ENCODE data around the gene TRIM7. TPM values are rescaled to one million over a fixed set of nuclear protein-coding genes. Genes with fewer than 3 reads are reported as not detected.

TRIM7 gene
- 10 to 100 TPM; 11.5 to 17.9 TPM for total RNA-seq

GRCh38 chr5:181204826-181205760 is at the start of gene TRIM7:
Gene TRIM7, minus strand, starts transcription at chr5:181205196. Its CDS starts 86 bp downstream, at chr5:181205110.
- peak within 1 kb of the TSS; percentile 16 to 49 for H3K4me3 ChIP-seq
- DNase-seq = peak; percentile 55 to 74 (median 61)
- WGBS, 2 donors = 2 to 5% methylated on average over 16 to 86 of the region's 94 CpGs
- no peaks in the 10 kb centered on the region for H3K27me3 ChIP-seq
- no peaks in the 10 kb centered on the region for H3K9me3 ChIP-seq
- H3K36me3 ChIP-seq (replicated peaks in 1 of 2; ENCODE audit: insufficient read depth in 1 of 2, low read depth in 2 of 2) = no peaks in the 10 kb centered on the region
- peak; percentile 34 for ATAC-seq
- peaks cover 42% of the 10 kb centered on the region for H3K4me1 ChIP-seq
- H3K27ac ChIP-seq = peak within 1 kb of the TSS; percentile 11 to 41 (median 28)
- TF ChIP-seq POLR2A (IDR thresholded peaks at IDR 0.05) (peak in 2 of 3 donors; percentile 38 to 55), CTCF (IDR thresholded peaks at IDR 0.05) (no peak)
- intact Hi-C loops (cut with DNase I) = no loop called here

- 61 to 83% methylated on average over 4 of the region's 4 CpGs for WGBS, 2 donors
- DNase-seq = no peak
Observed at GRCh38 chr5:181248277-181248676, 43.3 kb upstream of the TRIM7 start.

GRCh38 chr5:181246276-181247049 is 41.5 kb upstream of the TRIM7 start:
- Histone ChIP-seq H3K4me1 (peaks cover 72% of the 10 kb centered on the region), H3K27ac (peak overlapping the region; percentile 90 to 96 (median 94)), H3K9me3 (no peaks in the 10 kb centered on the region), H3K27me3 (no peaks in the 10 kb centered on the region), H3K4me3 (peak overlapping the region; percentile 60 to 63), H3K36me3 (replicated peaks in 1 of 2; ENCODE audit: insufficient read depth in 1 of 2, low read depth in 2 of 2) (peaks cover 4% of the 10 kb centered on the region in 2 donors)
- peak; percentile 82 for ATAC-seq
- peak; percentile 90 to 92 (median 91) for DNase-seq
- TF ChIP-seq POLR2A (IDR thresholded peaks at IDR 0.05) (peak; percentile 49 to 86 (median 78)), CTCF (IDR thresholded peaks at IDR 0.05) (peak in 3 of 7 experiments; percentile 6 to 11 (median 7))
- intact Hi-C loops (cut with DNase I) = no loop called here
- WGBS, 2 donors = 0% methylated on average over 35 to 45 of the region's 55 CpGs

More at GRCh38 chr5:181248277-181248676, 43.3 kb upstream of the TRIM7 start:
- intact Hi-C loops (cut with DNase I) = no loop called here
- TF ChIP-seq CTCF (IDR thresholded peaks at IDR 0.05) (no peak), POLR2A (IDR thresholded peaks at IDR 0.05) (no peak)
- H3K36me3 ChIP-seq (replicated peaks in 1 of 2; ENCODE audit: insufficient read depth in 1 of 2, low read depth in 2 of 2) = no peaks in the 10 kb centered on the region
- H3K4me3 ChIP-seq = no peak overlapping the region
- H3K9me3 ChIP-seq = no peaks in the 10 kb centered on the region
- H3K27me3 ChIP-seq = no peaks in the 10 kb centered on the region
- peaks cover 77% of the 10 kb centered on the region for H3K4me1 ChIP-seq
- peak overlapping the region in 3 of 4 donors; percentile 48 to 95 (median 94) for H3K27ac ChIP-seq
- no peak for ATAC-seq

GRCh38 chr5:181245427-181246275 is 40.7 kb upstream of the TRIM7 start:
- DNase-seq = peak in 3 of 4 donors; percentile 33 to 38 (median 37)
- Histone ChIP-seq H3K36me3 (replicated peaks in 1 of 2; ENCODE audit: insufficient read depth in 1 of 2, low read depth in 2 of 2) (peaks cover 9 to 12% of the 10 kb centered on the region in 2 donors), H3K27me3 (no peaks in the 10 kb centered on the region), H3K27ac (peak overlapping the region; percentile 90 to 96 (median 94)), H3K4me3 (peak overlapping the region in 1 of 2 donors; percentile 60), H3K4me1 (peaks cover 74% of the 10 kb centered on the region), H3K9me3 (no peaks in the 10 kb centered on the region)
- peak; percentile 0 for ATAC-seq
- no peak for TF ChIP-seq POLR2A (IDR thresholded peaks at IDR 0.05)
- TF ChIP-seq CTCF (IDR thresholded peaks at IDR 0.05) = no peak
- 27 to 30% methylated on average over 19 to 34 of the region's 34 CpGs for WGBS, 2 donors
- intact Hi-C loops (cut with DNase I) = no loop called here

All from body of pancreas (tissue), 4 donors.